Stimulated activated CD4-positive, alpha-beta T cell treated with anti-CD3 and anti-CD28 coated beads, Interleukin-1b, Interleukin-23, amount 100 ng/mL, for 4 hours (primary cell): Measurements from ENCODE around the gene SLAMF9.

Experiments used
- DNase-seq, 2 donors: peaks; one replicate each; pipeline ENCODE4 v3.0.0-alpha.2; 2020; ENCODE audit warnings: low read depth in 2 of 2

The SLAMF9 gene

DNA sequence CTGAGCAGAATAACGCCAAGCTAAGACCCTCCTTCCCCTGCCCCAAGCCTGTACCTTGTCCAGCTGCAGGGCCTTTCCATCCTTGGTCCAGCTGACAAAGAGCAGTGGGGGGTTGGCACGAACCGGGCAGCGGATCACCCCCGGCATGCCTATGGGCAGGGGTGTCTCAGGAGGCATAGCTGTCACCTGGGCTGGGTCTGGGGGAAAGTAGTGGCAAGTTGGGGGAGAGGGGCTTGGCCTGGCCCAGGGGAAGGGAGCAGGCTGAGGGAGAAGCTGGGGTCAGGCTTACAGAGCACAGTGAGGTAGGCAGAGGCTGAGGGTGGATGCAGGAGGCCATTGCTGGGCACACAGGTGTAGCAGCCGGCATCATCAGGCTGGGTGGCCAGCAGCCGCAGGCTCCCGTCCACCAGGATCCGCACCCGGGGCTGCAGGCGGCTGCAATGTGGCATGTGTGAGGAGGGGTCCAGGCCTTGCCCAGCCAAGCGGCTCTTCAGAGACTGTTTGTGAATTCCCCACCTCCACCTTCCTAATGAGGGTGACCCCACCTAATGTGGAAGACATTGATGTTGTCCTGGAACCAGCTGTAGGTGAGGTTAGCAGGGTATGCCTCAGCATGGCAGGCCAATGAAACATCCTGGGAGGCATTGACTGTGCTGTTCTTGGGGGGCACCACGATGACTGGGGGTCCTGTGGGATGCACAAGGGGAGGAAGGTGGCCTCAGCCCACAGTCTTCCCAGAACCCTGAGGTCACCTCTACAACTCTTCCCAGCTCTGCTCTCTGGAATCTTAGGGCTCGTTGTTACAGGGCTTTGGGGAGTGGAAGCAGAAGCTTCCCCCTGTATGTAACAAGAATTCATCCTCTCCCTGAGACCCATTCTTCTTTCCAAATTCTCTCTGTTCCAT is 19.6 kb downstream of the SLAMF9 start:
- no peak for DNase-seq

- DNase-seq = no peak
Observed at GRCh38 chr1:159933347-159933746, 20.7 kb downstream of the SLAMF9 start.

DNA sequence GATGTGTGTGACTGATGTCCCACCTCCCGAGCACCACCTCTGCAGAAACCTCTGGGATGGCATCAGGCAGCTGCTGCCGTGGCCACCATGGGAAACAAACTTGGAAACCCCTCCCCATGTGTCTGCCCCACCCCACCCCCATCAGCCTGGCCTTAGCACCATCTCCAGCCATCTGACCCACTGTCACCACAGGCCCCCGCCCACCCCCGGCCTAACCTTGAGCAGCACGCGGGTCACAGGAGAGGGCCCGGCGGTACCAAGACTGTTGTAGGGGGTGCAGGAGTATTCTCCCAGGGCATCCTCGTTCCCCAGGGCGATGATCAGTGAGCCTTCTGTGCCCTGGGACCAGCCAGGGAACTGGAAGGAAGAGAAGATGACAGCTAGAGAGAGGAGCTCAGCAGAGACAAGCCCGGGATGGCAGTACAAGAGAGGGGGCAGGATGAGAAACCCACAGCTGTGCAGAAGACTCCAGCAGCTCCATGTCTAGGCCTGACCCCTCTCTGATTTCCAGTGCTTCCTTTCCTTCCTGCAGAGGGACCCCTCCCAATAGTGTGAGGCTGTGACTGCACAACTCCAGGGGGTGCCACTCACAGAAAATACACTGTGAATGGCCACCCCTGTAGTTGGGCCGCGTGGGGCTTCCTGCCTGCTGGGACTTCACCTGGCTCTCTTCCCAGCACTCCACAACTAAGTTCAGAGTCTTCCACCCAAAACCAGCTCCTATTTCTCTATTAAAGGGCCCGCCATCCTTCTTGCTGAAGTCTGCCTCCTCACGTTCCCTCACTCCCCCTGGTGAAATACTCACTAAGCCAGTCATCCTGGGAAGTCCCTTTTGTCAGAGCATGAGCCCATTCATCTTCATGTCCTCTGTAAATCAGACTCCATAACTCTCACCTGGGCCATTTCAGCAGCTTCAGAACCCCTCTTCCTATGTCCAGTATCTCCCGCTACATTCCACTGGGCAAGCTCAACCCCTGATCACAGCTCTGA is 21.4 kb downstream of the SLAMF9 start:
- no peak for DNase-seq

GRCh38 chr1:159931795-159932173 is 22.3 kb downstream of the SLAMF9 start:
- DNase-seq = no peak

- DNase-seq = no peak
Observed at GRCh38 chr1:159931101-159931794, 22.8 kb downstream of the SLAMF9 start.

DNA sequence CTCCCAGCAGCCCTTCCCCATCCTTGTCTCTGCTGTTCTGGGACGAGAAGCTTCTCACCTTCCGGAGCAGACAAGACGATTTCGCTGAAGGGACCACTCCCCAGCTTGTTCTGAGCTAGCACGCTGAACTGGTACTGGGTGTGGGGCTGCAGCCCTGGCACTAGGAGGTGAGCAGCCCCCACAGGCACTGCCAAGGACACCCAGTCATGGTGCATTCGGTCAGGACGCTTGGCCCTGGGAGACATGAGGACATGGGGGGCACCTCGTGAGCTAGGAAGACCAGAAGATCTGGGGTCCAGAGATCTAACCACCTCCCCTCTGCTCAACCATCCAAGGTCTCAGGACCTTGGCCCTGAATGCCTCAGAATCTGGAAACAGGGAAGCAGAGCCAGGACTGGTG is 23.4 kb downstream of the SLAMF9 start:
- DNase-seq = no peak

DNA sequence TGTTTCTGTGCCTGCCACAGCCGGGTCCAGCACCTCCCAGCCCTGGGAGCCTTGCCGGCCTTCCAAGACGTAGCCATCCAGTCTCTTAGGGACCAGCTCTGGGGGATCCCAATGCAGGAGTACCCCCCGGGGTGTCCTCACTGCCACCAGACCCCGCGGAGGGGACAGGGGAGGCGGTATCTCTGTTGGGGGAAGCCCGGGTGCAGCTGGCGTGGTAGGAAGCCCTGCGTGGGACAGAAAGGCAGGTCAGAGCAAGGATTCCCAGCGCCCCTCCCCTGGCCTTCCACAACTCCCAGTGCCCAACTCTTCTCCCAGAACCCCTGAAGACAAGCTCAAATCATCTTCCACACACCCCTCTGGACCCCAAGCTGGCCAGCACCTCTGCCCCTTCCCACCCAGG is 23.8 kb downstream of the SLAMF9 start:
- DNase-seq = no peak

DNA sequence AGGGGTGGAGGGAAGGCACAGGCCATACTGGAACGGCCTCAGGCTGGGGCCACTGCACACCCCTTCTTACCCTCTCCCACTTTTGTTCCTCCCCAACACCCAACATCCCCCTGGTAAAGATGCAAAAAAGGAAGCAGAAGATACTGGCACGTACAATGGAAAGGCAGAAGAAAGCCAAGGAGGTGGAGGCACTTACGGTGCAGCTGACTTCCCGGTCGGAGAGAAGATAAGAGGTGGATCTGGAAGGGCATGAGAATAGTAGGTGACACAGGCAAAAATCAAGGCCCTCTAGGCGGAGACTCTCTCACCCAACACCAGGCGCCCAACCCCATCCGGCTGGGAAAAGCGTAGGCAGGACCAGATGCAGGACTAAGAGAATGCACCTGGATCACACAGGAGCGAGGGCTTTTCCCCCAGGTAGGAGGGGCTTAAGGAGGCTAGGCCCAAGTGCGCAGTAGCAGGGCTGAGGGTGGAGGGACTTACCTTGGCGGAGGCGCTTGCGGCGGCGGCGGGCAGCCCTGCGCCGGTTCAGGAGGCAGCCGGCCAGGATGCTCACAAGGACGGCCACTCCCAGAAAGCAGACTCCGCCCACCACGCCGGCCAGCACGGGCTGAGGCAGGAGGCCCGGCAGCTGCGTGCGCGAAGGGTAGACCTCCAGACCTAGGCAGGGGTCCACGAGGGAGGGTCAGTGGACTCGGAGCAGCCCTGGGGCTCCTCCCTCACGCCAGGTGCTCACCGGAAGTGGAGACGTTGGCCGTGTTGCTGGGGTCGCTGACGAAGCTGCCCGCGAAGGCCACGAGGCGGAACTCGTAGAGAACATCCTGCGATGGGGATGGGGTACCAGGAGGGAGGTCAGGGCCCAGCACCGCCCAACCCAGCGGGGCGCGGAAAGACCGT is 24.6 kb downstream of the SLAMF9 start:
- no peak for DNase-seq

GRCh38 chr1:159928491-159929050 is 25.5 kb downstream of the SLAMF9 start:
- no peak for DNase-seq

- DNase-seq = no peak
Observed at GRCh38 chr1:159927849-159928431, 26.1 kb downstream of the SLAMF9 start.

GRCh38 chr1:159927211-159927848 is 26.7 kb downstream of the SLAMF9 start:
- no peak for DNase-seq

- DNase-seq = no peak
Observed at GRCh38 chr1:159925719-159926078, 28.3 kb downstream of the SLAMF9 start.

GRCh38 chr1:159924791-159925718 is 29.0 kb downstream of the SLAMF9 start, which contains the start of gene TAGLN2:
Gene TAGLN2, minus strand, starts transcription at chr1:159925507. Its CDS starts 4,998 bp downstream, at chr1:159920509.
- peak; percentile 80 to 90 for DNase-seq

DNA sequence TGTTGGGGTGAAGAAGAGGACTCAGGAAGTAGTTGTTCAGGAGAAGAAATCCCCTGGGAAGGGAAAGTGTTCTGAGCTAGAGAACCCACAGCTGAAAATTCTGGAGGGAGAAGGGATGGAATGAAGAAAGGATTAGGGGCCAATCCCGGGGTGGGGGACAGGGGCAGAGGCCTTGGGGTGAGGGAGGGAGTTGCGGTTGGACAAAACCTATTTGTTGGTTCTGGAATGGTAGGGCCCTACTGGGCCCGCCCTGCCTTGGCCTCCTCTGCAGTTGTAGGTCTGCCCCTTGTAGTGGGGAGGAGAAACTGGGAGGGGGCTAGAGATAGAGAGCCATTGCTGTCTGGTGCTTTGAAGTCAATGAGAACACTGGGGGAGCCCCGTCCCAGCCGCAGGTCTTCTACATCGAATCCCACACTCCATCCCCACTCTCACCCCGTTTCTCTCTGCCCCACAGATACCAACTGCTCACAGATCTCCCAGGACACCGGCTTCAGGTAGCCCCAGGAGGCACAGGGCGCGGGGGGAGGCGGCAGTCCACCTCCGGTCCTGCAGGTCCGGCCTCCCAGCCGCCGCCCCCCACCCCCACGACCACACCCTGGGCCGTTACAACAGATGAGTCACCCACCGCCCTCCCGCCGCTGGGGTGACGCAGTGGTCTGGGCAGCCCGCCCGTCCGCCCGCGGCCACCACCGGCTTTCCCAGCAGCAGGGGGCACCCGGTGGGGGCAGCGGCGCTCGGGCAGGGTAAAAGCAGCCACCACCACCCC is 29.8 kb downstream of the SLAMF9 start:
- peak in 1 of 2 donors; percentile 45 for DNase-seq

DNA sequence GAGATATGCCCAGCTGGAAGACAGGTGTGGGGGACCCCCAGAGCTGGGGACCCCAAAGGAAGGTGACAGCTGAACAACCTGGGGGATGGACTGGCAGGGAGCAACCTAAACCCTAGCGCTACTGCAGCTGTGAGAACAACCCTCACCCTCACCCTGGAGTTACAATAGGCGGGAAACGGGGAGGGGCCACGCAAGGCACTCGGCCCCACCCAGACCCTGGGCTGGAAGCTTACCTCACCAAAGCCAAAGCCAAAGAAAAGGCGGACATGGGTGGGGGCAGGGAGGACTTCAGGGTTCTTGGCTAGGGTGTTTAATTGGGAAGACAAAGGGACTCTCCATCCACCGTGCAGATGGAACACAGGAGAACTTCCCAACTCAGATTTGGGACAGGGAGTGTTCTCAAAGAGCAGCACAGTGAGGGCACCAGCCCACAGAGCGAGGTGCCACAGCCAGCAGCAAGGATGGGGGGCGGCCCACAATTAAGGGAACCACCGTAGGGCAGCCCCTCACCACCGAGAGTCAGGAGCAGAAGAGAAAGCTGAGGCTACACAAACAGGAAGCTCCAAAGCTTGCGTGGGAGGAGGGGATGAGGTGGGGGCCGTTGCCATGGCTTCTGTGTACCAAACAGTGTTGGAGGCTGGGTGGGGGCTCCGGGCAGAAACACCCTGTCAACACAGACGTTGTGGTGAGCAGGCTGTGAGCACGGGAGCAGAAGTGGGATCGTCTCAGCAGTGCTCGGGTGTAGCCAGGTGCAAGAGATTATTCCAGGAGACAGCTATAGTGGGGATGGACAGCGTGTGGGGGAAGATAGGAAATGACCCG is 30.6 kb downstream of the SLAMF9 start:
- DNase-seq = peak; percentile 41 to 60

DNA sequence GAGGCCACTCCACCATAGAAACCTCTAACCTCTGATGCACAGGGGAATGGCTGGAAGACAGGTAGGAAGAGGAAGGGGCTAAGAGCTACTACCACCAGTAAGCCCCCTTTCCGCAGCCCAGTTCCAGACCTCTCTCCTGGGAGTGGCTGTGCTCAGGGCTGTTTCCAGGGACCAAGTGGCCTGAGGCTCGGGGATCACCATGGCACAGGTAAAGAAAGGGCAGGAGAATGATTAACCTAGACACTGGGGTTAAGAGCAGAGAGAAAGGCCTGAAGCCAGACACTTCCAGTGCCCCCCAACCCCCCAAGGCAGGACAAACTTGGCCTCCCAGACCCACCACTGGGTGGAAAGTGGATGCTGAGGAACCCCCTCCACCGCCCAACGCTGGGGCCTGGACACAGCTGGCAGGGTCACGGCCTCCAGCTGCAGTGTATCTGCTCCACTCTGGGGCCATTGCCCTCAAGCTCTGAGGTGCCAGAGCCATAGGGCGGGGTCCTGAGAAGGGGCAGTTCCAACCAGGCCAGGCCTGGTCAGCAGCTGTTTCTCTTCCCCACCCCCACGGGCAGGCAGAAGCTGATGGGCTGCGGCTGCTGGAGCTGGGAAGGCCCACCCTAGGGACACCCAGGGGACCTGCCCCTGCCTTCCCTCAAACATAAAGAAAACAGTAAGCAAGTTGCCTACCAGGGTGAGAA is 31.4 kb downstream of the SLAMF9 start:
- no peak for DNase-seq
